C4-2B (cell line): Measurements from ENCODE around the gene SALL4.
"Not testable (repeated sequence)": the region's sequence is repeated elsewhere in the genome, so short reads cannot be mapped to it uniquely, and the experiment has no call there.

Source experiments
- ZFX ChIP-seq: fragments of 450-650 bp; IDR thresholded peaks from 2 replicates; pipeline ENCODE4 v1.6.1; 2017
- TF ChIP-seq, protein P1 (sequence below): fragments of 450-650 bp; conservative IDR thresholded peaks from 2 replicates; pipeline ENCODE4 v1.5.1; 2017; ENCODE audit warnings: mild to moderate bottlenecking

- TF ChIP-seq, protein P1, sequence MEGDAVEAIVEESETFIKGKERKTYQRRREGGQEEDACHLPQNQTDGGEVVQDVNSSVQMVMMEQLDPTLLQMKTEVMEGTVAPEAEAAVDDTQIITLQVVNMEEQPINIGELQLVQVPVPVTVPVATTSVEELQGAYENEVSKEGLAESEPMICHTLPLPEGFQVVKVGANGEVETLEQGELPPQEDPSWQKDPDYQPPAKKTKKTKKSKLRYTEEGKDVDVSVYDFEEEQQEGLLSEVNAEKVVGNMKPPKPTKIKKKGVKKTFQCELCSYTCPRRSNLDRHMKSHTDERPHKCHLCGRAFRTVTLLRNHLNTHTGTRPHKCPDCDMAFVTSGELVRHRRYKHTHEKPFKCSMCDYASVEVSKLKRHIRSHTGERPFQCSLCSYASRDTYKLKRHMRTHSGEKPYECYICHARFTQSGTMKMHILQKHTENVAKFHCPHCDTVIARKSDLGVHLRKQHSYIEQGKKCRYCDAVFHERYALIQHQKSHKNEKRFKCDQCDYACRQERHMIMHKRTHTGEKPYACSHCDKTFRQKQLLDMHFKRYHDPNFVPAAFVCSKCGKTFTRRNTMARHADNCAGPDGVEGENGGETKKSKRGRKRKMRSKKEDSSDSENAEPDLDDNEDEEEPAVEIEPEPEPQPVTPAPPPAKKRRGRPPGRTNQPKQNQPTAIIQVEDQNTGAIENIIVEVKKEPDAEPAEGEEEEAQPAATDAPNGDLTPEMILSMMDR, result not testable (repeated sequence)
- TF ChIP-seq ZFX, result not testable (repeated sequence)
Observed at GRCh38 chr20:51778229-51778759, 24.0 kb downstream of the SALL4 start.
